DOHH2 (cell line): ENCODE data around the gene SIRT7.

Experiments
- EZH2phosphoT487 ChIP-seq: fragments of 200-600 bp; sonication (generic); IDR thresholded peaks from 2 replicates; pipeline ENCODE4 v1.6.1; 2017; ENCODE audit warnings: borderline replicate concordance, mild to moderate bottlenecking, antibody characterized with exemption, low read length, moderate library complexity, mixed read lengths
- TF ChIP-seq, protein P1 (sequence below): fragments of 200-600 bp; sonication (generic); IDR thresholded peaks from one replicate; pipeline ENCODE4 v1.5.1; 2014; ENCODE audit warnings: antibody characterized with exemption, mild to moderate bottlenecking, low read depth, low read length; ENCODE audit not compliant: poor library complexity, severe bottlenecking

DNA sequence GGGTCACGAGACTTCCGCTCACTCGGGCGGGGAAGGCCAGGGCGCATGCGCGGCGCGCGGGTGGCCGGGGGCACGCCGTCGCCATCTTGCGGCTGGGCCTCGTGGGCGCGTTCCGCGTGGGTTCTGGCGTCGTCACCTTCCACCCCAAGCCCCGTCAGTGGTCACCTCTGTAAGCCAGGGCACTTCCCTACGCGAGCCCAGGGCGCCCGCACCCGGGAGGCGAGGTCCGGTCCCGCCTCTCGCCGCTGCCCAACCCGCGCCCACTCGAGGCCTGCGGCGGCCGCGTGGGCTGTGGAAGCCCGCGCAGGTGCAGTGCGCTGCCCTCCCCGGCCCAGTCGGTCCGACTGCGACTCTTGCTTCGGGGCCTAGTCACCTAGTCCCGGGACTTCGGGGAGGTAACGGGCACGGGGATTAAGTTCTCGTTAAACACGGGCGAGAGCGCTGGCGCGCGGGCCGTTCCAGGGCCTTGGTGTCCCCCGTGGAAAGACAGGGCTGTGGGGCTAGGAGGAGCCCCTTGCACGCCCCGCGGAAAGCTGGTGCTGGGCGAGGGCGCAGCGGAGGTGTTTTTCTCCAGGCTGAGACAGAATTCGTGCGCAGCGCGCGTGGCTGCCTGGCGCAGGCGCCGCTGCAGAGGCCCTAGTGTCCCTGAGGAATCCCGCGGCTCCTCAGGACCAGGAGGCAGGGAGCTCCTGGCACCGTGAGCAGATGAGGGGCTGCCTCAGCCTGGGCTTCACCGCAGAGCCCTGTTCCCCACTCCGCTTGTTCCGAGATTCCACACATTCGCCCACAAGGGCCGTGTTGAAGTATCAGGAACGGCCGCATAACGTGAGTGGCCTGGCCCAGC lies 46.4 kb downstream of the SIRT7 start:
- TF ChIP-seq, protein P1, sequence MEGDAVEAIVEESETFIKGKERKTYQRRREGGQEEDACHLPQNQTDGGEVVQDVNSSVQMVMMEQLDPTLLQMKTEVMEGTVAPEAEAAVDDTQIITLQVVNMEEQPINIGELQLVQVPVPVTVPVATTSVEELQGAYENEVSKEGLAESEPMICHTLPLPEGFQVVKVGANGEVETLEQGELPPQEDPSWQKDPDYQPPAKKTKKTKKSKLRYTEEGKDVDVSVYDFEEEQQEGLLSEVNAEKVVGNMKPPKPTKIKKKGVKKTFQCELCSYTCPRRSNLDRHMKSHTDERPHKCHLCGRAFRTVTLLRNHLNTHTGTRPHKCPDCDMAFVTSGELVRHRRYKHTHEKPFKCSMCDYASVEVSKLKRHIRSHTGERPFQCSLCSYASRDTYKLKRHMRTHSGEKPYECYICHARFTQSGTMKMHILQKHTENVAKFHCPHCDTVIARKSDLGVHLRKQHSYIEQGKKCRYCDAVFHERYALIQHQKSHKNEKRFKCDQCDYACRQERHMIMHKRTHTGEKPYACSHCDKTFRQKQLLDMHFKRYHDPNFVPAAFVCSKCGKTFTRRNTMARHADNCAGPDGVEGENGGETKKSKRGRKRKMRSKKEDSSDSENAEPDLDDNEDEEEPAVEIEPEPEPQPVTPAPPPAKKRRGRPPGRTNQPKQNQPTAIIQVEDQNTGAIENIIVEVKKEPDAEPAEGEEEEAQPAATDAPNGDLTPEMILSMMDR, result peak; percentile 45
- no peak for TF ChIP-seq EZH2phosphoT487
